GM21447 (cell line): Measurements from ENCODE around the gene MAB21L4.

Experiments
- ATAC-seq: cut with Tn5 transposase; IDR thresholded peaks from one replicate; pipeline ENCODE4 v1.9.1; 2021; ENCODE audit not compliant: unreplicated experiment

Gene MAB21L4

DNA sequence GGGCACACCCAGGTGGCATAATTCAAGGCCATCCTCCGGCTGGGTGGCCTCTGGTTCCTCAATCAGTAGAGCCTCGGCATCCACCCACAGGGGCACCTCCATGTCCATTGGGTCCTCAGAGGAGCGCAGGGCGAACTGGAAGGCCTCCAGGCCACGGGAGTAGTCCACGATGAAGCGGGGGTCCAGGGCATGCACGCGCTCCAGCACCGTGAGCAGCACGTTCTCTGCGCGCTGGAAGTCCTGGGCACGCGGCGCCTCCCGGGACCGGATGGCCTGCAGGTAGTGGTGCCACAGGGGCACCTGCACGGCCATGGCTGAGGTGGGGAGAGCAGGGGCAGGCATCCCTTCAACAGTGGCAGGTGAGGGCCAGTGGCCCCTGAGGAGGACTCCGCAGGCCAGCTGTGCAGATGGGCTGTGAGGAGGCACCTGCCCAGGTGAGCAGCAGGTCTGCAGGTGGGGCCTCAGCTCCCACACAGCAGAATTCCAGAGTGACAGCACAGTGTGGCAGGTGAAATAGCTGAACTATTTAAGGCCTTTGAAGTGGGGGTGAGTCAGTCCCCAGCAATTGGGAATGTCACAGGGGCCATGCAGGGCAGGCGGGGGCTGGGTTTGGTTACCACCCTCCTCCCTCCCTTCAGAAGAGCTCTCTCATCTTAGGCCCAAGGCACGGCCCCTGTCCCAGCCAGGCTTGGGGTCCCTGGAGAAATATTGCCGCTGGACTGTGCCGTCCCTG, at the start of gene MAB21L4:
Gene MAB21L4 (minus strand): TSS at position 501 of the 733 bp plus-strand sequence. CDS start 159 bp downstream, at position 342.
- no peak for ATAC-seq

DNA sequence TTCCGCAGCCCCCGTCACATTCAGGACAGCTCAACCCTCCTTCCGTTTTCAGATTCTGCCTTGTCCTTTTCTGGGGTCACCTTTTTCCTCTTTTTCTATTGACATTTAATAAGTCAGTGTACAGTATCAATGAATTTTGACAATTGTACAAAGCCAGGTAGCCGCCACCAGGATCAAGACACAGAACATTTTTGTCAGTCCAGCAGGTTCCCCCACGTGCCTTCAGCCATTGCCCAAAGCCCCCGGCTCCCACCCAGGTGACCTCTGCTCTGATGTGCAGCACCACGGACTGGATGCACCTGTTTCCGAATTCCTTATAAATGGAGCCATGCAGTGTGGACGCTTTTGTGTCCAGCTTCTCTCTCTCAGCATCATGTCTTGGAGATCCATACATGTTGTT, 40.1 kb upstream of the MAB21L4 start:
- ATAC-seq: no peak

DNA sequence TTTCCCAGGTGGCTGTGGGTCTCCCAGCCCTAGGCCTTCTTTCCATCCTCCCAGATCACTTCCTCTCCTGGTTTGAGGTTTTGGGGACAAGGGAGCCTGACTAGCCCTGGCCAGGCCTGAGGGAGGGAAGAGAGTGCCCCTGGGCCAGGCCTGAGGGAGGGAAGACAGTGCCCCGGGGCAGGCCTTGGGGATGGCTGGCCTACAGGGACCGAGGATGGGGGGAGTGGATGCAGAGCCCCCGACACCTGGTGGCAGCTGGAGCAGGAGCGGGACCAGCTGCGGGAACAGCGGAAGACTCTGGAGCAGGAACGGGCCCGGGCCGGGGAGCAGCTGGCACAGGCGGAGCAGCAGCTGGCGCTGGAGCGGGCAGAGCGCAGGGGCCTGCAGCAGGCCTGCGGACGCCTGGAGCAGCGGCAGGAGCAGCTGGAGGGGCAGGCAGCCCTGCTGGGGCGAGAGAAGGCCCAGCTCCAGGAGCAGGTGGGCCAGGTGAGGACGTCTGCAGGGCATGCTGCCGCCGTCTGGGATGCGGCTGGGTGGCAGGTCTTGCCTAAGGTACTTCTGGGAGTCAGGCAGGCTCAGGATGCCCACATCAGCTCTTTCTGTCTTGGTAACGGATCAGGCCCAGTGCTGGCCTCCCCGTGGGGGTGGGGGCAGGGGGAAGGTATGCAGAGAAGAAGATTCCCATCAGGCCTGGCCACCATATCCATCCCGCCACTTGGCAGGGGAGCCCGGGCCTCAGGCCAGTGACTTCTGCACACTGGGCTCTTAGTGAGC, 39.3 kb upstream of the MAB21L4 start:
- ATAC-seq: no peak

DNA sequence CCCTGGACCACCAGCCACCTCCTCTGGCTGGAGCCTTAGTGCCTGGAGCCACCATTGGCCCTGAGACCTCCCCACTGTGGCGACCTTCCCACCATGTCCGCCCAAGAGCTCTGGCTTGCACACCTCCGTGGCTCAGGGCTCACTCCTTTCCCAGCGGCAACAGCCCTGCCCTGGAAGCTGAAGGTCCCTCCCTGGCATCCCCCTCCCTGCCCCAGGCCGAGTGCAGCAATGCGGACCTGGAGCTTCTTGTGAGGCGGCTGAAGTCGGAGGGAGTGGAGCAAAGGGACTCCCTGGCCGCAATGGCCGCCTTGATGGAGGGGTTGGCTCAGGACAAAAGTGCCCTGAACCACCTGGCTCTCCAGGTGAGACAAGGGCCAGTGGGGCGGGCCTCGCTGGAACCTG, 38.7 kb upstream of the MAB21L4 start:
- ATAC-seq: no peak

DNA sequence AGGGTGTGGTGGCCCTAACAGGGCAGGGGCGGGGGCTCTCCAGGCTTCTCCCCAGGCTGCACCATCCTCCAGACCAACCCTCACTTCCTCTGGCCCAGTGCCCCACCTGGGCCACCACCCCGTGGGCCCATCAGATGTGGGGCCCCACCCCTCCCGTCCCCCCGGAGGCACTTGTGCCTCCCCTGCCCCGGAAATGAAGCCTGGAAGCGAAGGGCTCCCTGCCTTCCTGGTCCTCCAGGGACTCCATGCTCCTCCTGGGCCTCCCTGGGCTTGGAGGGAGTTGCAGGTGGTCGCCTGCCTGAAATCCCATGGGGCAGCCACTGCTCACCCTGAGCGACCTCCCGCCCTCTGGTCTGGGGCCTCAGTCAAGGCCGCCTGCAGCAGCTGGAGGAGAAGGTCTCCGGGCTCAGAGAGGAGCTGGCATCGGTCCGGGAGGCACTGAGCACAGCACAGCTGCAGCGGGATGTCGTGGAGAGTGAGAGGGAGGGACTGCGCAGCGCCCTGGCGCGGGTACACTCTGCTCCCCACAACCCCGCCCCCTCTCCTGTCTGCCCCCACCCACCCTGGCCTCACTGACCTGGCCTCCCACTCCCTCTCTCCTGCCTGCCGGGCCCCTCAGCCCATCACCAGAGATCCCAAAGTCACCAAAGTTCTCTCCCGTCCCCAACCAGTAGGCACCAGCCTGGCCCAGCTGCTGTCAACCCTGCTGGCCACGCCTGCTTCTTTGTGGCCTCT, 38.2 kb upstream of the MAB21L4 start:
- ATAC-seq: no peak

DNA sequence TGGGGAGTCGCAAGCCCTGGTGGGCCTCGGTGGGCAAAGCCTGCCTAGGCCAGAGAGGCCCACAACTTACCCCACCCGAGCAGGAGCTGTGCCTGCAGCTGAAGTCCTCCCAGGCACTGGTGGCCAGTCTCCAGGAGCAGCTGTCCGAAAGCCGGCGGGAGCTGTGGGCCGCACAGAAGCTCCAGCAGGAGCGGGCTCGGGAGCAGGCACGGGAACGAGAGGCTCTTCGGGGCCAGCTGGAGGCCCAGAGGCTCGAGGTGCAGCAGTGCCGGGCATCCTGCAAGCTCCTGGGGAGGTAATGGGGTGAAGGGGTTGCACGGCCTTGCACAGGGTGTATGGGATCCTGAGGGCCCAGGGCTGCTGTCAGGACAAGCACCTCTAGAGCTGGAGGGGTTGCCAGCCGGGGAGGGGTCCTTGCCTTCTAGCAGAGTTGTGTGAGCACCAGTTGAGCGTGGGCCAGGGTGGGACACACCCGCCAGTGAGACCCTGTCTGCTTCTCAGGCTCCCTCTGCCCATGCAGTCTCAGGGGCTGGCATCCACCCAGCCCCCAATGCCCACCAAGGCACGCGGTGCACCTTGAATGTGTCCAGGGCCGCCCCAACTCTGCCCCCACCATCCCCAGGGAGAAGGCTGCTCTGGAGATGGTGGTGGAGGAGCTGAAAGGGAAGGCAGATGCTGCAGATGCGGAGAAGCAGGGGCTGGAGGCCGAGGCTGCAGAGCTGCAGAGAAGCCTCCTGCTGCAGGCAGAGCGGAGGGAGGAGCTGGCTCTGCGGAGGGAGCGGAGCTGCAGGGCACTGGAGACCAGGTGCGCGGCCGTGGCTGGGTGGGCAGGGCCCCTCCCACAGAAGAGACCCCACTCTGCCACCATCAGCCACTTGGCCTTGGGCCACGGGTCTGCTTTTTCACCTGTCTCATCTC, 37.4 kb upstream of the MAB21L4 start:
- ATAC-seq: no peak

DNA sequence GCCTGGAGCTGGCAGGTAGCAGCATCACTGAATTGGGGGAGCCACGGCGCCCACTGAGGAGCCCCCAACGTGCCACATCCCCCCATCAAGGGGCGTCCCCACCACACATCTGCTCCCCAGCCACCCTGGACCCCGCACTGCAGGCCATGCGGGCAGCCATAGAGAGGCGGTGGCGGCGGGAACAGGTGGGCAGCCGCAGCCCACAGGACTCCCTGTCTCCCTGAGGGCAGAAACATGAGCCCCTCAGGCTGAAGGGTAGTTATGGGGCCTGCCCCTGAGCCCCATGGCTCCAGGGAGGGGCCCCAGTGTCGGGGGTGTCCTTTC, 36.7 kb upstream of the MAB21L4 start:
- no peak for ATAC-seq

DNA sequence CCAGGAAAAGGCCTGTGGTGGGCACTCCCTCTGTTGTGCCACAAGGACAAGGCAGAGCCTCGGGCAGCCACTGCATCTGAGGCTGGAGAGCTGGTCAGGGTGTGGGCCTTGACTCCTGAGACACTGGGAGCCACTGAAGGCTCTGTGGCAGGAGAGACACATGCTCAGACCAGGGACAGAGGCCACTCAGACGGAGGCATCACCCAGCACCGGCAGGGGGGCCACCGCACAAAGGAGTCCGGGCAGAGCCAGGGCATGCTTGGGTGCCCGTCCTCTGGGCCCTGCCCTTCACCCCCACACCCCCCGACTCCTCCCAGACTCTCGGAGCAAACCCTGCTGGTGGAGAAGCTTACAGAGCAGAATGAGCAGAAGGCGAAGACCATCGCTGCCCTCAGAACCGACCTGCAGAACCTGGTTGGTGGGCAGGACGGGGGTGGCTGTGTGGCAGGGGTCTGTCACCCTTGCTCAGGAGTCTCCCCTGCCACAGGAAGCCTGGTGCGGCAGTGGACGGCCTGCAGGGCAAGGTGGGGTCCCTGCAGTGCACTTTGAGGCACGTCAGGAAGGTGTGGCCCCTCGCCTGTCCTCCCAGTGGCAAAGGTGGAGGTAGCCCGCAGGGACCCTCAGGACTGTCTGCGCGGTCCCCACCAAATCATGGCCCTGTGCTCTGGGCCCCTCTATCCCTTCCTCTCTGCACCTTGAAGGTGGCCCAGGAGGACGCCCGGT, 36.2 kb upstream of the MAB21L4 start:
- ATAC-seq: no peak

DNA sequence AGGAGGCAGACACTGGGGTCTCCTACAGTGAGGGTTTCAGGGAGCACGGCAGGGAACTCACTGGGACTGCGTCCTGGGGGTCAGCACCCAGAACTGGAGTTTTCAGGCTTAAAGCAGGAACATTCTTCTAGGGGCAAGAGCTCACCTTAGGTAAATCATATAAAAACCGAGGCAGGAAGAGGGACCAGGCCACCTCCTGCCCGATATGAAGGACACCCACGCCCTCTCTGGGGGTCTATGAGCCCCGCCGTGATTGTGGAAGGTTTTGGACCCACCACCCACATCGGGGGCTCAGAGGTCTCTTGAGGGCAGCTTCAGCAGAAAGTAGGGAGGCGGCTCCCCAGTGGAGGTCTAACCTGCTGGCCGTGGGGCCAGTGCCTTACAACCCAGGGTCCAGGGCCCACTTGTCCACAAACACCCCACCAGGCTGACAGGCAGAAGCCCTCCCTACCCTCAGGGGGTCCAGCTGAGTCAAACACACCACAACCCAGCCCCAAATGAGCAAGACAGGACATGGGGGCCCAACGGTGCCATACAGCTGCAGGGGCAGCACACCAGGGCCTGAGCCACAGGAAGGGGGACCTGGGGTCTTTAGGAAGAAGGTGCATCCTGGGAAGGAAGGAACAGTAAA, 35.5 kb upstream of the MAB21L4 start:
- no peak for ATAC-seq

DNA sequence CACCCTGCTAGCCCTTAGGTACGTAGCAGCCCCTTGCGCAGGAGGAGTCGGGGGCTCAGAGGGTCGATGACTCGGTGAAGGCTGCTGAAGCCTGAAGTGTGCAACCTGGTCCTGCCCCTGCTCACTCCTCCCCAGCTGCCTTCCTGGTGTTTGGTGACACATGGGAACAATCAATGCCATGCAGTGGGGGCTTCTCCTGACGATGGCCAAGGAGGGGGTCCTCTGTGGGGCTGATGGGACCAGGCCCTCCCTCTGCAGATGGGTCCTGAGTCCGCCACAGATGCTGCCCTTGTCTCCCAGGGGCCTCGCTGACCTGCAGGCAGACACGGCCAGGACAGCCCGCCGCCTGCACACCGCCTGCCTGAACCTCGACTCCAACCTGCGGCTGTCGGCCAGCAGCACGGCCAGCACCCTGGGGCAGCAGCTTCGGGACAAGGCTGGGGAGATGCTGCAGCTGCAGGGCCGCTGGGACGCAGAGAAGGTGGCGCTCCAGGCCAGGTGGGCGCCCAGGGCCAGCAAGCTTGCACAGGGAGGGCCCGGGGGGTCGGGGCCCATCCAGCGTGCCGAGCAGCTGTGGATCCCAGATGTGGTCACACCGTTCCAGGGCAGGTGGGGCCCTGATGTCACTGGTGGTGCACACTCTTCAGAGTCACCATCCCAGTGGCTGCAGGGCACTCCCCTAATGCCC, 34.8 kb upstream of the MAB21L4 start:
- ATAC-seq: no peak

DNA sequence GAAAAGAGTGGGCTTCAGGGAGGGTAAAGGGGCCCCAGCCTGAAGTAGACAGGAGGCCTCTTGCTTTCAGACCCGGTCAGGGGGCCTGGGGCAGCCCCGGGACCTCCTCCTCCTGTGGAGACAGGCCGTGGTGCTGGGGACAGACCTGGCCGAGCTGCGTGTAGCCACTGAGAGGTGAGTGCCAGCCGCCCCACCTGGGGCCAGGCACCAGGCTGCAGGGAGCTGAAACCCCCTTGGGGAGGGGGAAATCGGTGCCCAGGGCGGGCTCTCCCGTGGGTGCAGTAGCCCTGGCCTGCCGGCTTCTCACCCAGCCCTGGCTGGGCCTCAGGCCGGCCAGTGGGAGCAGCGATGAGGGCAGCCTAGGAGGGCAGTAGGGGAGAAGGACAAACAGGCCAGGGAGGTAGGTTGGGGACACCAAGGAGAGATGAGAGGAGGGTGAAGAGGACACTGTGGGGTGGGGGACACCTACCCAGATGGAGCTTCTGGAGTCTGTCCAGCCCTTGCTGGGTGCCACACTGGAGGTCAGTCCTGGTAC, 34.2 kb upstream of the MAB21L4 start:
- ATAC-seq: no peak

DNA sequence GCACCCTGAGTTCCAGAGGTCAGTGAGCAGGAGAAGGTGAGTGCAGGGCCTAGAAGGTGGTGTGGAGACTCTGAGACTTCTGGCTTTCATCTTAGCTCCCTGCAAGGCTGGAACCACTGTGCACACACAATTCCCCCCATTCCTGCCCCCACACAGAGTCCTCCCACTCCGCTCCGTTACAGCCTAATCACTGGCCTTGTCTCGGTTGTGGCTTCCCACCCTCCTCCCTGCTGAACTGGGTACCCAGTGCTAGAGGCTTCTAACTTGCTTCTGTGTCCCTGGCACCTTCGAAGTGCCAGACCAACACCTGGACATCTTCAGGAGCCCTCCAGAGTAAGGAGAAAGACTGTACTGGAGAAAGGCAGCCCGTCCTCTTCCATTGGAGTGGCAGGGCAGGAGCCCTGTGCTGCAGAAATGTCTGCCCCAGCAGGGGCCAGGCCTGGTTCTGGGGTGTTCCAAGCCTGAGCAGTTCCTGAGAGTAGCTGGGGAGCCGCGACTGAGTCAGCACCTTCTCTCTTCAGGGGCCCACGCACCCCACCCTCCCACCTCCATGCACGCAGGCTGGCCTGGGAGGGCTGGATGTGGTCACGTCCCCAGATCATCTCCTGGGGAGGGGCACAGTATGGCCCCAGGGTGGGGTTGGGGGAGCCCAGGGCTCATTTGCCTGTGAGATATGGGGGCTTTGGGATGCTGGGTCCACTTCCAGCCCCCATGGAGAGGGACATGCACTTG, 33.6 kb upstream of the MAB21L4 start:
- ATAC-seq: no peak

DNA sequence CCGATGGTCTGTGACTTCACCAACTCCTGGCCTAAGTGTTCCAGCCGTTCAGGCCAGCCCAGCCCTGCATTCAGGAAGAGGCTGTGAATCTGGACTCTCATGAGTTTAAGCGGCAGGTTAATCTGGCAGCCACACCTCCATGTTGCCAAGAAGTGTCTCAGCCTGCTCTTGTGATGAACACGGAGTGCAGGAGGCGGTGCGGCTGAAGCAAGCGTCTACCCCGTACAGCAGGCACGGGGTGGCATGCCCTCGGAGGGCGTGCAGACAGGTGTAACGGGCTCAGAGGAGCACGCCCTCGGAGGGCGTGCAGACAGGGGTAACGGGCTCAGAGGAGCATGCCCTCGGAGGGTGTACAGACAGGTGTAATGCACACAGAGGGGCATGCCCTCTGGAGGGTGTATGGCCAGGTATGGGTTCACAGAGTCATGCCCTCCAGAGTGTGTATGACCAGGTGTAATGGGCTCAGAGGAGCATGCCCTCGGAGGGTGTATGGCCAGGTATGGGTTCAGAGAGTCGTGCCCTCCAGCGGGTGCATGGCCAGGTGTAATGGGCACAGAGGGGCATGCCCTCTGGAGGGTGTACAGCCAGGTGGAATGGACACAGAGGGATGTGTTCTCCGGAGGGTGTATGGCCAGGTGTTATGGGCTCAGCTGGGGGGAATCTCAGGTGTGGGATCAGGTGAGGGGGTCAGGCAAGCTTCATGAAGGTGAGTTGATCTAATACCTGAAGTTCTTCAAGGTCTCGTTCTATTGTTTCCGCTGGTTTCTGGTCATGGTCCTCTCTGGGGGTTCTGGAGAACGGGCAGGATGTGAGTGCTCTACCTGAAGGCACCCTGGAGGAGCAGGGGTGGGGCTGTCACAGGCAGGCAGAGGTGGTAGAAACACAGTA, 32.8 kb upstream of the MAB21L4 start:
- no peak for ATAC-seq

DNA sequence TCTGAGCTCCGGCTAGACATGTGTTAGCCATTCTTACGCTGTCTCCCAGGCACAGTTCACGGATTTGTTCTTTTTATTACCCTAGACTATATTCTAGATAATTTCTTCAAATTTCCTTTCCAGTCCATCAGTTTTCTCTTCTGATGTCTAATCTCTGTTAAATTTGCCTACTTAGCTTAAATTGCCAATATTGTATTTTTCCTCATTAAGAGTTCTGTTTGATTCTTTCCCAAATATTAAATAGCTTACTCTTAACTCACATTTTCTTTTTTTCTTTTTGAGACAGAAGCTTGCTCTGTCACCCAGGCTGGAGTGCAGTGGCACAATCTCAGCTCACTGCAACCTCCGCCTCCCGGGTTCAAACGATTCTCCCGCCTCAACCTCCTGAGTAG, 31.4 kb upstream of the MAB21L4 start:
- no peak for ATAC-seq

DNA sequence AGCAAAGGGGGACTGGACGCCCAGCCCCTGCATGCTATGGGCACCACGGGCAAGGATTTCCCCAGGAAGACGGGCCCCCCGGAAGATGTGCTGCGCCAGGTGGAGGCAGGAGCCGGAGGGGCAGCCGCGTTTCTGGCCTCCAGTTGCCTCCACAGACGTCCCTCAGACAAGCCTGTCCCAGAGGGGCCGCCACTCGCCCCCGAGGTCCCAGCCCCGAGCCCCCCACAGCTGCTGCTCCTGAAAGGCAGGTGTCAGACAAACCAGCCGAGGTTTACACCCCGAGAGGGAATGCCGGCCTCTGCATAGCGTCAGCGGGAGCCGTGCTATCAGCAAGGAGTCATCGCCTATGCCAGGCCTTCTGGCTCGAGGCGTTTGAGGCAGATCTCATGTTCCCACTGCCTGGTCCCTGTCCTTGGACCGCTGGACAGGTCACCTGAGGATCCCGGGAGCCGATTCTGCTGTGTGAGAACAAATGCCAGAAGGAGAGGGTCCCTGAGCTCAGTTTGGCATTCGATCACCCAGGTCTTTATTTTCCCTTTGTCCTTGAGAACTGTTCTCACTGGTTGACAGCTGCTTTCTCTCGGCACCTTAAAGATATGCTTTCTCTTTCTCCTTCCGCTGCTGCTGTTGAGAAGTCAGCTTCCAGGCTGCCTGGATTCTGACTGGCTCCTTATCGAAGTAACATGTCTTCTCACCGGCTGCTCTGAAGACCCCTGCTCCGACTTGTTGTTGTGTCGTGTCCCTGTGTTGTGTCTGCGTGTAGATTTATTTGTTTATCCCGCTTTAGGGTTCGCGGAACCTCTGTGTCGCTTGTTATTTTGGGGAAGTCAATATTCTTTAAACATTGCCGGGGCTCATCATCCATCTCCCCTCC, 30.8 kb upstream of the MAB21L4 start:
- ATAC-seq: no peak
